ENCODE data around the gene PPP6R2. TPM values are rescaled to one million over a fixed set of nuclear protein-coding genes. Genes with fewer than 3 reads are reported as not detected.

PPP6R2 gene
- total RNA-seq, 1 experiment from 2014 or later = 61.3 TPM

DNA sequence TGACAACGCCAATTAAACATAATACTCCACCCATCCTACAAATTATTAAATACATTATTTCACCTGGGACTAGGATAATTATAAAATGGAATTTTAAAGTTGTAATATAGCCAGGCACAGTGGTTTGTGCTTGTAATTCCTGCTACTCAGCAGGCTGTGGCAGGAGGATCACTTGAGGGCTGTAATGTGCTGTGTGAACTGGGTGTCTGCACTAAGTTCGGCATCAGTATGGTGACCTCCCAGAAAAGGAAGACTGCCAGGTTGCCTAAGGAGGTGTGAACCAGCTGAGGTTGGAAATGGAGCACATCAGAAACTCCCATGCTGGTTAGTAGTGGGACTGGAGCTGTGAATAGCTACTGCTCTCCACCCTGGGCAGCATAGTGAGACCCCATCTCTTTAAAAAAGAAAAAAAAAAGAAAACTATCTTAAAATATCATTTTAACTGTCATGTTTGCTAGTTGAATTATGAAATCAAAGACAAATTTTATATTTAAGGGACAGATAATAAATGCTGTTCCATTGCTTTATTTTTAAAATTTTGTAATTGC is 28.0 kb downstream of the PPP6R2 start:
- Histone ChIP-seq H3K4me3 (replicated peaks in 1 of 2; ENCODE audit: low read depth in 1 of 2, low read length in 2 of 2) (no peak overlapping the region), H3K4me1 (ENCODE audit: control insufficient read depth in 1 of 2, insufficient read depth in 2 of 2, low read length in 2 of 2) (no peaks in the 10 kb centered on the region), H3K9me2 (ENCODE audit: insufficient read depth) (no peaks in the 10 kb centered on the region), H3K27ac (ENCODE audit: low read depth, low read length) (no peak overlapping the region), H3K27me3 (ENCODE audit: insufficient read depth, low read length) (no peaks in the 10 kb centered on the region), H3K4me2 (ENCODE audit: low read length) (no peak overlapping the region), H2AFZ (ENCODE audit: low read depth, low read length, poor library complexity, severe bottlenecking) (no peak overlapping the region), H3K9ac (ENCODE audit: low read length) (no peak overlapping the region), H4K20me1 (ENCODE audit: insufficient read depth) (no peaks in the 10 kb centered on the region), H3K9me3 (ENCODE audit: control insufficient read depth in 1 of 2, insufficient read depth in 1 of 2, low read depth in 1 of 2, low read length in 2 of 2) (no peaks in the 10 kb centered on the region), H3K36me3 (ENCODE audit: control insufficient read depth in 1 of 2, insufficient read depth in 2 of 2, low read length in 2 of 2) (peaks cover 16 to 35% of the 10 kb centered on the region in 2 experiments), H3K79me2 (ENCODE audit: insufficient read depth, low read length) (peaks cover 52% of the 10 kb centered on the region)
- no TSS peak for BruUV-seq (replicated peaks)
- DNase-seq (ENCODE audit: low read depth, low spot score) (no peak), ATAC-seq (no peak)
- intact Hi-C loops (cut with micrococcal nuclease) = no loop called here
- ChIA-PET POLR2A (no interaction called here), CTCF (no interaction called here), RAD21 (ENCODE audit: low non-redundant PET in 1 of 2, low total read pairs in 2 of 2, uncharacterized antibody in 2 of 2, unreplicated experiment in 2 of 2) (no interaction called here)
- TF ChIP-seq YY1 (IDR thresholded peaks at IDR 0.05; ENCODE audit: extremely low read depth, insufficient replicate concordance, low read depth, low read length) (no peak), CEBPB (IDR thresholded peaks at IDR 0.05; ENCODE audit: low read depth) (no peak), CBX3 (IDR thresholded peaks at IDR 0.05; ENCODE audit: low read depth) (no peak), ELF1 (IDR thresholded peaks at IDR 0.05; ENCODE audit: borderline replicate concordance, low read depth) (no peak), EZH2 (IDR thresholded peaks at IDR 0.05) (no peak), CTCF (IDR thresholded peaks at IDR 0.05 in 2 of 3, conservative IDR thresholded peaks at IDR 0.05 in 1 of 3; ENCODE audit: borderline replicate concordance in 1 of 3, insufficient read depth in 1 of 3, low read depth in 2 of 3, low read length in 2 of 3) (no peak)
- TF ChIP-seq, protein P1, sequence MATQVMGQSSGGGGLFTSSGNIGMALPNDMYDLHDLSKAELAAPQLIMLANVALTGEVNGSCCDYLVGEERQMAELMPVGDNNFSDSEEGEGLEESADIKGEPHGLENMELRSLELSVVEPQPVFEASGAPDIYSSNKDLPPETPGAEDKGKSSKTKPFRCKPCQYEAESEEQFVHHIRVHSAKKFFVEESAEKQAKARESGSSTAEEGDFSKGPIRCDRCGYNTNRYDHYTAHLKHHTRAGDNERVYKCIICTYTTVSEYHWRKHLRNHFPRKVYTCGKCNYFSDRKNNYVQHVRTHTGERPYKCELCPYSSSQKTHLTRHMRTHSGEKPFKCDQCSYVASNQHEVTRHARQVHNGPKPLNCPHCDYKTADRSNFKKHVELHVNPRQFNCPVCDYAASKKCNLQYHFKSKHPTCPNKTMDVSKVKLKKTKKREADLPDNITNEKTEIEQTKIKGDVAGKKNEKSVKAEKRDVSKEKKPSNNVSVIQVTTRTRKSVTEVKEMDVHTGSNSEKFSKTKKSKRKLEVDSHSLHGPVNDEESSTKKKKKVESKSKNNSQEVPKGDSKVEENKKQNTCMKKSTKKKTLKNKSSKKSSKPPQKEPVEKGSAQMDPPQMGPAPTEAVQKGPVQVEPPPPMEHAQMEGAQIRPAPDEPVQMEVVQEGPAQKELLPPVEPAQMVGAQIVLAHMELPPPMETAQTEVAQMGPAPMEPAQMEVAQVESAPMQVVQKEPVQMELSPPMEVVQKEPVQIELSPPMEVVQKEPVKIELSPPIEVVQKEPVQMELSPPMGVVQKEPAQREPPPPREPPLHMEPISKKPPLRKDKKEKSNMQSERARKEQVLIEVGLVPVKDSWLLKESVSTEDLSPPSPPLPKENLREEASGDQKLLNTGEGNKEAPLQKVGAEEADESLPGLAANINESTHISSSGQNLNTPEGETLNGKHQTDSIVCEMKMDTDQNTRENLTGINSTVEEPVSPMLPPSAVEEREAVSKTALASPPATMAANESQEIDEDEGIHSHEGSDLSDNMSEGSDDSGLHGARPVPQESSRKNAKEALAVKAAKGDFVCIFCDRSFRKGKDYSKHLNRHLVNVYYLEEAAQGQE (IDR thresholded peaks at IDR 0.05; ENCODE audit: low read depth) = no peak
